Activated gamma-delta T cell (primary cell): ENCODE data around the gene USP20.
"Not testable (repeated sequence)": the region's sequence is repeated elsewhere in the genome, so short reads cannot be mapped to it uniquely, and the experiment has no call there.

Experiments used
- DNase-seq: peaks from one replicate; lab custom pipeline; 2025; lab: John Stamatoyannopoulos, UW

USP20 gene

GRCh38 chr9:129890718-129891299, 55.6 kb downstream of the USP20 start:
- not testable (repeated sequence) for DNase-seq

DNA sequence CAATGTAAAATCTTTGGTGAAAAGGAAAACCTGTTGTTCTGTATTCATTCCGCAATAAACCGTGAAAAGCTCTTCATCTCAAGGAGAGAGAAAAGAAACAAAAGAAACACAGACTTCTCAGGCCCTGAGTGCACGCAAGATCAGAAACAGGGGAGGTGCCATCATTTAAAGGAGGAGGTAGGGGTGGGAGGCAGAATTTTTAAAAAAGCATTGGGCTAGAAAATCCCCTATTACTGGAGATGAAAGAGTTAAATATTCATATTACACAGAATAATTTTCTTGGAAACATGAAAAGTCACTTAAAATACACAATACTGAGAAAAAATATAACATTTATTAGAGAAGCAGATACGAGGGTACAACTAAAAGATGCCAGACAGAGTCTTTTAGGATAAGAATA, 56.3 kb downstream of the USP20 start:
- no peak for DNase-seq

GRCh38 chr9:129894120-129894823, 59.0 kb downstream of the USP20 start:
- DNase-seq: no peak

DNA sequence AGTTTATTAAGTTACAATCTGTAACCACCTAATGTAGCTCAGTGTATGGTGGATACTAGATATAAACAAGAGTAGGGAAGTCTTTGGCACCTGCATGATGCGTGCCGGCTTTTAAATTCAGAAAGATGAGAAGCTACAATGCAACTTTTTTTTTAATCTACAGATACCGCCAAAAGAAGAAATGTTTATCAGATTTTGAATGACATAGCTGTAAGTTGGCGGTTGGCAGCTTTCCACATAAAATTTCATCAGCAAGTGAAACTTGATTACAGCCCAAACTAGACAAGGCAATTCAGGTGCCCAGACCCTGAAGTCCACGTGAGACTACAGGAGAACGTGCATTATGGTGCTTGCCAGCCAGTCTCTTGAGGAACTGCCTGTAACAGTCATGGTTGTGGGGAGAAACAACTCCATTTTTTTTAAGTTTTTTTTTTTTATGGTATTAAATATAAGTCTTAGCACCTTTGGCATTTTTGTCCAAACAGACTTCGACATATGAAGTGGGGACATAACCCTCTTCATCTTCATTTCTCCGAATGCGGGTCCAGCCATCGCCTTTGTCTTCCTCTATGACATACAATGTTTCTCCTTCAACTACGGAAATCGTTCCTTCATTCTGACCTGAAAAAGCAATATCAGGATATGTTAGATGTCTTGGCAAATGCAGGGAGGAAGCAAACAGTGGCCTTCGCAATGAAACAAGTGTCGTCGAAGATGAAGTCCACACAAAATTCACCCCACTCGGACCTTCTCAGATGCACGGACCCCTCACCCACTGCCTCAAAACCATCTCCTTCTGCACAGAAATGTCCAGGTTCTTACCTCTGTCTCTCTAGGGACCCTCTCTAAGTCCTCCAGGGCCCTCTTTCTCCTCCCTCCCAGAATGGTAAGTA, 60.4 kb downstream of the USP20 start:
- DNase-seq: no peak

- no peak for DNase-seq
These were observed 62.0 kb downstream of the USP20 start for GRCh38 chr9:129897263-129897662.

DNA sequence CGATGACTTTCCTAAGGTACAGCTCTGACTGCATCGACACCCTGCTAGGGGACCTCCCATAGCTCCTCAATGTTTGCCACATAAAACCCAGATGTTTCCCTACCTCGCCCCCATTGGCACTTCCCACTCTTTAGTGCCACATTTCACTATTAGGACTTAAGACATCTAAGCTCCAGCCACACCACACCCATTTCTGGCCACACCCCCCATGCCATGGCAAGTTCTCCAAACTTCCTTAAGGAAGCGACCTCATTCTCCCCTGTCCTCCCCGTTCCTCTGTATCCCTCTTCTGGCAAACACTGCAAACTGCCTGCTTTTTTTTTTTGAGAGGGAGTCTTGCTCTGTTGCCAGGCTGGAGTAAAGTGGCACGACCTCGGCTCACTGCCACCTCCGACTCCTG, 62.9 kb downstream of the USP20 start:
- no peak for DNase-seq

GRCh38 chr9:129899620-129900019, 64.4 kb downstream of the USP20 start:
- no peak for DNase-seq

GRCh38 chr9:129900263-129901027, 65.2 kb downstream of the USP20 start:
- DNase-seq: no peak

DNA sequence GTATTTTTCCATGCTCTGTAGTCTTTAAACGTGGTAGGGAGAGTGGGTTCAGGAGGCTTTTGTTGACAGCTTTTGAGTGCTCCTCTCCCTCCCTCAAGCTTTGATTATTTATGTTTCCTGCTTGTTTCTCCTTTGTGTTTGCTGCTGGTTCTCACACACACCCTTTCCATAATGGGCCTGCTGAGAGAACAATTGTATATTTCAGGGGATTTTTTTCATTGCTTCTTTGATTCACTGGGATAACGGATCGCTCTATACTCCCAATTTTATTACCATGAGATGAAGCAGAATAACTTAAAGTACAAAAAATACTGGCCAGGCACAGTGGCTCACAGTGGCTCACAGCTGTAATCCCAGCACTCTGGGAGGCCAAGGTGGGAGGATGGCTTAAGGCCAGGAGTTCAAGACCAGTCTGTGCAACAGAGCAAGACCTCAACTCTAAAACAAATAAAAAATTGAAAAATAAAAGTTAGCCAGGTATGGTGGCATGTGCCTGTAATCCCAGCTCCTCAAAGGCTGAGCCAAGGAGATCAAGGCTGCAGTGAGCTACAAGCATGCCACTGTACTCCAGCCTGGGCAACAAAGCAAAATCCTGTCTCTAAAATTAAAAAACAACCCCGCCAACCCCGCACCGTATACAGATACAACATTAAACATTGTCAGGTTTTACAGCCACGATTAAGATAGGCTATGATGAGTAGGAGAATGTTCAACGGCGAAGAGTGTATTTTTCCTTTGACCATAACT, 66.9 kb downstream of the USP20 start:
- DNase-seq: no peak

GRCh38 chr9:129902740-129903134, 67.5 kb downstream of the USP20 start:
- no peak for DNase-seq

GRCh38 chr9:129904734-129905133, 69.5 kb downstream of the USP20 start:
- no peak for DNase-seq

- DNase-seq: no peak
These were observed 71.0 kb downstream of the USP20 start for GRCh38 chr9:129906298-129906697.

GRCh38 chr9:129907201-129907600, 71.9 kb downstream of the USP20 start:
- DNase-seq: no peak

- DNase-seq: no peak
These were observed 73.6 kb downstream of the USP20 start for GRCh38 chr9:129908906-129909305.

DNA sequence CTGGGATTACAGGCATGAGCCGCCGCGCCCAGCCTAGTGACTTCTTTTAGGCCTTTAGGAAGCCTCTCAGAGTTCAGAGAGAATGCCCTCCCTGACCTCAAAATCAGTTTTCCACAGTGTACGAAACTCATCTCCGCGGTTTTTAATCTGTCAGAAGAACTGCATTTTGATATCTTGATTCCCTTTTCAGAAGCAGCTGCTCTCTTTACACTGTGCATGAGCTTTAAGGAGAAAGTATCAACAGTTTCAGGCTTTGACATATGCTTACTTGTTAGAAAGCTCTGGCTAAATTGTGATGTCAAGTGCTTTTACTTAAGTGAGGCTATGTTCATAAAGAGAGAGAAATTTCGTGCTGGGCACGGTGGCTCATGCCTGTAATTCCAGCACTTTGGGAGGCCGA, 74.6 kb downstream of the USP20 start:
- DNase-seq: no peak

DNA sequence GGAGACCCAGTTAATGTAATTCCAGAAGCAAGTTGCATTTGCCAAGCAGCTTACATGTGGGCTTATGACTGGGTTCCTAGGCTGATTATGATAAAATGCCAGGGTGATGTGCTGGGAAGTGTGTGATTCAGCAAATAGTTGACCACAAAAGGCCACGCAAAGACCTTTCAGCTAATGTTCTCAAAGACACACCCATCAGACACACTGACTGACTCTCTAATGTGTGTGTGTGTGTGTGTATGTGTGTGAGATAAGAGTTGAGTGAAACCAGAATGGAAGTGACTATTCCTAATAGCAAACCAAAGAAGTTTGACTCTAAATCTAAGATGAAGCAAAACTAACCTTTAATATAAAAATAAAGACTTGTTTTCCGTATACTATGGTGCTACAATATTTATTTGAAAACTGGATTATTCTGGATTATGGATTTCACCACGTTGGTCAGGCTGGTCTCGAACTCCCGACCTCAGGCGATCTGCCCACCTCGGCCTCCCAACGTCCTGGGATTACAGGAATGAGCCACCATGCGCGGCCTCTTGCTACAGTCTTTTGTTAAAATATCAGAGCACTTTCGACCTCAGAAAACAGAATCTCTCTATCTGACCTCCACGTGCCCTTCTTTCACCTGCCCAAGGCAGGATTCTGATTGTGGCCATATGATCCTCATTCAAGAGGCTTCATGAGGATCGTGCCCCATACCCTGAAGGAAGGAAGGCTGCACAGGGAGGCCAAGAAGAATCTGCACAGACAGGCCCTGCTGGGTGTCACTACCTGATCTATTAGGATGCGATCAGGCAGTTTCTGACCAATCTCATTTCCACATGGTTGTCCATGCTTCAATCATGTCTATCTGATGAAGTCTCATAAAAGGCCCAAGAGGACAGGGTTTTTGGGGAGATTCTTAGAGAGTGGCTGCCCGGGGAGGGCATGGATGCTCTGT, 75.6 kb downstream of the USP20 start:
- DNase-seq: no peak

DNA sequence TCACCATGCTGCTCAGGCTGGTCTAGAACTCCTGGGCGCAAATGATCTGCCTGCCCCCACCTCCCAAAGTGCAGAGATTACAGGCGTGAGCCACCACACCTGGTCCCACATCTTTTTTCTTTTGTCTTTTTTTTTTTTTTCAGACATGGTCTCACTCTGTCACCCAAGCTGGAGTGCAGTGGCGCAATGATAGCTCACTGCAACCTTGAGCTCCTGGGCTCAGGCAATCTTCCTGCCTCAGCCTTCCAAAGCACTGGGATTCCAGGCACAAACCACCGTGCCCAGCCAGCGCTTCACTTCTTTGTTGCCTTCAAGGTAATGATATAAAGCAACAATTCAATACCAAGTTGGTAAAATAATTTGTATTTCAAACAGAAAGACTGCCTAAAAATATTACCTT, 78.8 kb downstream of the USP20 start:
- no peak for DNase-seq

DNA sequence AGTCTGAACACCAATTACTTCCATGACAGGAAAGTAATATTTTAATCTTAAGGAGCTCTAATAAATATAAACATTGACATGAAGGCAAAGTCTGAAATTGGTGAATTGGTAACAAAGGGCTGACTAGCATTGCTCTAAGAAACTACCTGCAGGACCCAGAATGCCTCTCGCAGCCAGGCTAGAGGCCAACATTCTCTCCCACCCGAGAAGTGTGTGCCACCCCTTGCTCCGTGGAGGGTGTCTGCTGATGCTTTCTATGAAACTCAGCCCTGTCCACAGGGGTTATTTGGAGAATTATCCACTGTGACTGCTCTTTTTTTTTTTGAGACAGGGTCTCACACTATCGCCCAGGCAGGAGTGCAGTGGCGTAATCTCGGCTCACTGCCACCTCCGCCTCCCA, 81.4 kb downstream of the USP20 start:
- no peak for DNase-seq

DNA sequence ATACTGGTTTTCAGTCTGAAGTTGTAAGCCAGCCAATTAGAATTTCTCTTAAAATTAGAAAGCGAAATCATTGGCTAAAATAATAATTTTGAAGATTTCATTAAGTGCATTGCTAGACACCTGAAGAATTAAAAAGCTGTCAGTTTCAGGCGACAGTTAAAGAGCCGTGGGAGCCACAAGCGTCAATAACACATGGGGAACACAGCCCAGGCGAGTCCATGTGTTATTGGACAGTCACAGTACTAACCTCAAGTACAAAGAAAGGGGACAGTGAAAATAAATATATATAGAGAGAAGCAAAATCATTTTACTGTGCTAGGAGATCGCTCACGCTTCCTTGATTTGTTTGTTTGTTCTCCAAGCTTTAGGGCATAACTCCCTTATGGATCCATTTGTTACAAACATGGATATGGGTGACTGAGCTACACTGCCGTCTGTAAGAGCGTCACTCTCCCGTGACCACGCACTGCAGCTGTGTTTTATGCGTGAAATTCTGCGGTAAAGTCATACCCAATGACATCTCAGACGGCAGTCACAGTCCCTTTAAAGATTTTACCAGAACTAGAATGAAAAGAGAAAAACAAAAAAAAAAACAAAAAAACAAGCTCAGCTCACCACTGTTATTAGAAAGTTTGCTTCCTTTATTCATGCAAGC, 83.2 kb downstream of the USP20 start:
- no peak for DNase-seq

- DNase-seq: no peak
These were observed 84.0 kb downstream of the USP20 start for GRCh38 chr9:129919277-129919676.
